Stimulated activated CD8-positive, alpha-beta memory T cell treated with anti-CD3 and anti-CD28 coated beads, Interleukin-4, amount 100 ng/mL, for 4 hours (primary cell): Measurements from ENCODE around the gene ATG7.
"Not testable (repeated sequence)": the region's sequence is repeated elsewhere in the genome, so short reads cannot be mapped to it uniquely, and the experiment has no call there.

Experiments used
- DNase-seq, 2 donors: peaks; one replicate each; pipeline ENCODE4 v3.0.0-alpha.2; 2020; ENCODE audit warnings: low read depth in 2 of 2, low spot score in 1 of 2

The ATG7 gene

GRCh38 chr3:11291808-11292207, 19.6 kb downstream of the ATG7 start:
- no peak for DNase-seq

- DNase-seq = no peak
Observed at GRCh38 chr3:11297126-11297525, 24.9 kb downstream of the ATG7 start.

GRCh38 chr3:11300970-11301369, 28.8 kb downstream of the ATG7 start:
- no peak for DNase-seq

- DNase-seq = no peak
Observed at GRCh38 chr3:11302444-11302843, 30.2 kb downstream of the ATG7 start.

- no peak for DNase-seq
Observed at GRCh38 chr3:11304175-11304574, 32.0 kb downstream of the ATG7 start.

- DNase-seq = no peak
Observed at GRCh38 chr3:11305509-11305908, 33.3 kb downstream of the ATG7 start.

GRCh38 chr3:11306817-11307589, 34.8 kb downstream of the ATG7 start:
- no peak for DNase-seq

GRCh38 chr3:11307830-11308432, 35.7 kb downstream of the ATG7 start:
- DNase-seq = no peak

GRCh38 chr3:11310258-11310657, 38.1 kb downstream of the ATG7 start:
- DNase-seq = no peak

GRCh38 chr3:11312166-11312565, 40.0 kb downstream of the ATG7 start:
- no peak for DNase-seq

- no peak for DNase-seq
Observed at GRCh38 chr3:11317300-11317699, 45.1 kb downstream of the ATG7 start.

GRCh38 chr3:11322931-11323330, 50.7 kb downstream of the ATG7 start:
- DNase-seq = no peak

GRCh38 chr3:11323813-11324212, 51.6 kb downstream of the ATG7 start:
- DNase-seq = no peak

- no peak for DNase-seq
Observed at GRCh38 chr3:11327619-11328018, 55.4 kb downstream of the ATG7 start.

GRCh38 chr3:11328196-11328945, 56.2 kb downstream of the ATG7 start:
- DNase-seq = no peak

- no peak for DNase-seq
Observed at GRCh38 chr3:11329777-11330176, 57.6 kb downstream of the ATG7 start.

GRCh38 chr3:11331101-11331500, 58.9 kb downstream of the ATG7 start:
- no peak for DNase-seq

- no peak for DNase-seq
Observed at GRCh38 chr3:11335056-11335608, 62.9 kb downstream of the ATG7 start.

GRCh38 chr3:11339541-11339940, 67.3 kb downstream of the ATG7 start:
- DNase-seq = no peak

GRCh38 chr3:11346416-11346815, 74.2 kb downstream of the ATG7 start:
- DNase-seq = no peak

- DNase-seq = not testable (repeated sequence)
Observed at GRCh38 chr3:11348877-11349276, 76.7 kb downstream of the ATG7 start.

- DNase-seq = no peak
Observed at GRCh38 chr3:11349446-11349845, 77.2 kb downstream of the ATG7 start.
